ENCODE measurements around the gene BCAN.

The BCAN gene

GRCh38 chr1:156680056-156680455 lies 38.1 kb downstream of the BCAN start:
- DNase-seq = no peak

DNA sequence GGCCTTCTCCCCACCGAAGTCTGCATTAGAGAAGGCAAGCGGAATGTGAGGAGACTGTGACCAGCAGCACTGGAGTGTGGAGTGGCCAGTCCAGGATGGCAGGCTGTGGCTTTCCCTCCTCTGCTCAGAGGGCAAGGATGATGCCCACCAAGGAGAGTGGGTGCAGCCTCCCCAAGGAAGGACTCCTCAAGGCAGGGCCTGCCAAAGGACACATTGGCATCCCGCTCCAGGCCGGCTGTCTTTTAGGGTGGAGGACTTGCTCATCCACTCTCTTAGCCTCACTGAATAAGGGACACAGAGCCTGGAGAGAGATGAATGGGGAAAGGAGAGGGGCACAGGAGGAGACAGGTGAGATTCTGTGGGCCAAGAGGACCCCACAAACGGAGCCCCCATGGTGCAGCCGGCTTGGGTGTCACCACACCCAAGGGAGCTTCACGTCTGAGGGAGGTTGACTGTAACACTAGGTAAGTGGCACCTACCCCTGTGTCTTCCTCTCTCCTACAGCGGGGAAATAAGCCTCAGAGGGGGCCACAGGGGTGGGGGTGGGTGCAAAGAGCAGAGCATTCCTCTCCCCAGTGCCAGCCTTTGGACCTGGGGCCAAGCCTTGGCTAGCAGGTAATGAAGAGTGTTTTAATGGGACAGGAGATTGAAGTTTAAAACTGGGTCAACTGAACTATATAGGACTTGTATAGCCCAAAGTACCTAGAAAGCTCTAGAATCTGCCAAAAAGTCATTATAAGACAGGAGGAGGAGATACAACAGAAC lies 39.5 kb downstream of the BCAN start:
- DNase-seq = no peak

GRCh38 chr1:156682166-156682890 lies 40.4 kb downstream of the BCAN start:
- DNase-seq = no peak

DNA sequence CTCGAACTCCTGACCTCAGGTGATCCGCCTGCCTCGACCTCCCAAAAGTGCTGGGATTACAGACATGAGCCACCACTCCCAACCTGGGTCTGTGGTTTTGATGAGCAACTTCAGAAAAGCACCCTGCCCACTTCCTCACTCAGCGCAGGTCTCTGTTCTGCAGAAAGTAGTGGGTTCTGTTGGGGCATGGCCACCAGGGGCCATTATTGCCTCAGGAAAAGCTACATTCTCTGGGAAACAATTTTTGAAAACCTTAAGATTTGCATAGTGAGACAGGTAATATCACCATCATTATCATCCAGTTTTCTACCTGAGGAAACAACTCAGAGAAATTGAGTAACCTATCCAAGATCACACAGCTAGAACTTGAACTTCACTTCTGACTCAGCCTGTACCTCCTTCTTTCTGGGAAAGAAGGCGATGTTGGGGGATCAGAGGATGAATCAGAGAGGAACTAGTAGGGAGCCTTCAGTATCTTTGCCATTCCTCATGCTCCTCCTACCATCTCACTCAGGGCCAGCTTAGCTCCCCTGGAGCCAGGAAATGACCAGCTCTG lies 42.4 kb downstream of the BCAN start:
- DNase-seq = peak; percentile 63

DNA sequence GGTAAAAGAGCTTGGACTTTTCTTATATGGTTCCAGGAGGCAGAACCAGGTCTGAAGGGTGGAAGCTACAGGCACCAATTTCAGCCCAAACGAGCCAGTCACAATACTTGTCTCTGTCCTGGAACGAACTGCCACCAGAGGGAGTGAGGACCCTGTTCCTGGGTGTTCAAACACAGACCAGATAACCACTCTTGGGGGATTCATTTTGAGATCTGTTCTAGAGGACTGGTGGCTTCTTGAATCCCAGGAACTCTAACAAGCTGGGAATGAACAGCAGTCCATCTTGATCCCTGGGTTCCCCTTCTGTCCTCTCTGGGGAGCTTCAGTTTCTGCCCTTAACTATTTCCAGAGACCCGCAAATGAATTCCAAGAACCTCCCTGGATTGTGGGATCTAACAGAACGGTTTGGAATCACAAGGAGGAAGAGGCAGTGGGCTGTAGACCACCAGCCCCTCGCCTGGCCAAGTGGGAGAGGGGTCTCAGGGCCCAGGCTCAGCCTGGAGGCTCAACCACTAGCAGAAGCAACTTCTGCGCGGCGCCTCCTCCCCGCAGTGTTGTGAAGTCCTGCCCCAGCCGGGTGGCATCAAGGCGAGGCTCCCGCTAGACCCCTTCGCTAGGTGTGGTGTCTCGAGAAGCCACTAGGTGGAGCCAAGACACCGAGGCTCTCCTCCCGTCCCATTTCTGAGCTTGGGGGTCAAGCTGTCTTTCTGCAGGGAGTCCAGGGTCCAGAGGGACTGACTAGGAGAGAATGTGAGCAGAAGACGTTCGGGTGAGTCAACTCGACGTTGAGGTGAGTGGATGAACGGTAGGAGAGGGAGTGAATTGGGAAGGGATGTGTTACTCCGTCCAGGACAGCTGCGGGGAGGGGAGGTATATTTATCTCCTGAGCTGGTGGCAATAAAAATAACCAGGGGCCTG lies 47.4 kb downstream of the BCAN start:
- DNase-seq = peak; percentile 89

DNA sequence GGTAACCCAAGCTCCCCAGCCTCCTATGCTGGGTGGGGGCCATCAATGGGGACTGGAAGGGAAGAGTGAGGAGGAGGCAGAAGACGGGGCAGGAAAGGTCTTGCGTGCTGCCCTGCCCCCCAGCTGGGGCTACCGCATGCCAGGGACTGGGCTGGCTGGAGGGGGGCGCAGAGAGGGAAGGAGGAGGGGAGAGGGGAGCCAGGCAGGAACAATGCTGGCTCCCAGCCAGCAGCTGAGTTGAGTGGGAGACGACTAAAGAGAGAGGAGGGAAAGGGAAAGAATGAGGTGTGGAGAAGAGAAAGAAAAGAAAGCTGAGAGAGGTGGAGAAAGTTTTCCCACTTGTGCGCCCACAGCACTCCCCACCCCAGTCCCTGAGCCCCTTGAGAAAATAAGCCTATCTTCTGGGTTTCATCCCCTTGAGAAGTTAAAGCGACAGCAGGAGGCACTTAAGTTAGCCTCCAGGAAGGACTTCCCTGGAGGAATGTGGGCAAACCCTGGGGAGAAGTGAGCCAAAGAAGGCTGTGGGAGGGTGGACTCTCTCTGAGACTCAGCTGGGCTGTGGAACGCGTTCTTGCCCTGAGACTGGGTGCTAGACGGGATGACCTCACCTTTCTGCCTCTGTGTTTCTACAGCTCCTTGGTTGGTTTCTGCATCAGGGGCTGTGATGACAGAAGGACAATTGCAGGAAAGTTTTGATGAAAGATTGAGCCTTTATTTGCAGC lies 48.2 kb downstream of the BCAN start:
- DNase-seq = peak; percentile 41

- DNase-seq = no peak
Measured at GRCh38 chr1:156690675-156691036, 48.7 kb downstream of the BCAN start.

- DNase-seq = no peak
Measured at GRCh38 chr1:156691191-156691590, 49.3 kb downstream of the BCAN start.

- peak; percentile 60 for DNase-seq
Measured at GRCh38 chr1:156691665-156692440, 49.9 kb downstream of the BCAN start.

GRCh38 chr1:156692441-156692924 lies 50.6 kb downstream of the BCAN start:
- no peak for DNase-seq

- peak; percentile 70 for DNase-seq
Measured at GRCh38 chr1:156692925-156693847, 51.3 kb downstream of the BCAN start.

- DNase-seq = no peak
Measured at GRCh38 chr1:156693848-156694689, 52.2 kb downstream of the BCAN start.

- DNase-seq = no peak
Measured at GRCh38 chr1:156694690-156694962, 52.7 kb downstream of the BCAN start.

DNA sequence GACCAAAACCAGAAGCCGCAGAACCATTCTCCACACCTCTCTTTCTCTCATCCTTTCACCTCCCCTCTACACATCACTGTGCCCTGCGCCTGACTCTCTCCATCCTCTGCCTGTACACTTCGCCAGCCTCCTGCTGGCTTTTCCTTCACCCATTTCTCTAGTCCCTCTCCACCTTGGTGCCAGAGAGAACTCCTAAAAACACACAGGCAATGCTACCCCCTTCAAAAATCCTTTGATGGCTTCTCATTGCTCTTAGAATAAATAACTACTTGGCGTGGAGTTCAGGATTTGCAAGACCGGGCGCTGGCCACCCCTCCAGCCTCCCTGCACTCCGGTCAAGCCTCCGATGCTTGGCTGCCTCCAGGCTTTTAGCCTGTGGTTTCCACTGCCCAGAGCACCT lies 54.8 kb downstream of the BCAN start:
- no peak for DNase-seq

- no peak for DNase-seq
Measured at GRCh38 chr1:156697481-156697880, 55.6 kb downstream of the BCAN start.

DNA sequence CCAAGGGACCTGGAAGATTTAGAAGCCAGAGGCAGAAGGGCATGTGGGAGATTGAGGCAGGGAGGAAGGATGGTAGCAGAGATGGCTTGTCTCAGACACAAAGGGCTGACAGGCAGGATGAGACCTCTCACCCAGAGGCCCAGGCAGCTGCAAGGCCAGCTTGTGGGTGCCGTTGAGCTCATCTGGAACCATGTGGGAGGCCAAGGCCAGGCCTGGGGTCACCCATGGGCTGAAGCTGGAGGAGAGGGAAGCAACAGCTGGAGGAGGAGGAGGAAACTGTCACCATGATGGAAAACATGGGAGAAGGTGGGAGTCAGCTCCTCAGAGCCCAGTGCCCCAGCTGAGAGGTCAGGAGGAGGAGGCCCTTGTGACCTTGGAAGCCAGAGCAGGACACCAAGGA lies 57.1 kb downstream of the BCAN start:
- DNase-seq = no peak

DNA sequence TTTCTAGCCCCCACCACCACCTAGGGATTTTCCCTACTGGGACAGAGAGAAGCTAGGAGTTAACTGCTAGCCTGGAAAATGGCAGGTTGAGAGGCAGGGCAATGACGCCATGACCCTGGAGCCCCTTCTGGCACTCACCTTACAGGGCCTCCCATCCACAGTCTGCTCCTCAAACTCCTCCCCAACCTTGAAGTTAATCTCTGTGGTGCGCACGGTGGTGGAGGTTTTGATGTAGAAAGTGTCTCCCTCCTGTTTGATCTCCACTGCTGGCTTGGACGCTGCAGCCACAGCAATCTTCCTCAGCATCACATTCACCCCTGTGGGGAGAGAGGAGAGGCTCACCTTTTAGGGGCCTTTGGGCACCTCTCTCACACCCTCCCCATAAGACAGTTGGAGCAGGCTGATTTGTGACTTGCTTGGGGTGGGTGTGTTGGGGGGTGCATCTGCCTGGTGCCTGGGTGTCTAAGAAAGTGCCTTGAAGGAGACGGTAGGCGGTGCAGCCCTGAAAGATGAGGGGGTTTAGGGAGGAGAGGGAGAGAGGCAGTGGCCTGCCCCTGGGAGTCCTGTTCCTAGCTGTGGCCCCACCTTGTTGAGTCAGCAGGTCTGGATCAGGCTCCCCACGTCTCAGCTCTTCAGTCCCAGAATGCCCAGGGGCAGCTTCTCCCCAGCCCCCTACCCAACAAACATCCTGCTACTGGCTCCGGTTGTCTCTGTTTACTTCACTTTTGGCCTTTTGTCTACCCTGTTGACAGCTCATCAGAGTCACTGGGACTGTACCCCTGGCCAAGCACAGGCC lies 59.0 kb downstream of the BCAN start:
- no peak for DNase-seq

DNA sequence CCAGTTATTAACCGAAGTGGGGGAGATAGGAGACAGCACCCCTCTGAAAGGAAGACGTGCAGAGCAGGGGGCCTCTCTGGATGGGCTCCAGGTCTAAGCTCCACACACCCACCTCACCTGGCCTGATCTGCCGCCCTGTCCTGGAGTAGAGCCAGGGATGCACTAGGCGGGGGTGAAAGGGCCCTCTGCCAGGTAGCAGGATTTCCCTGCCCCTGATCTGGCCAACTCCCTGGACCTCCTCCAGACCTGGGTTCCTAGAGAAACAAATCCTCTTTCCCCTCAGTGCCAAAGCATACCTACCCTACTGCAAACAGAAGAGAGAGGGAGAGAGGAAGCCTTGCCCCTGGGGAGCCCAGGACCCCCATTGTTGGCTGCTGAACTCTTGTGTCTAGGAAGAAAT lies 61.4 kb downstream of the BCAN start:
- no peak for DNase-seq

- peak; percentile 46 for DNase-seq
Measured at GRCh38 chr1:156703741-156704140, 61.8 kb downstream of the BCAN start.

Measured in fibroblast of upper back skin (primary cell).